HL-60 (cell line): ENCODE data around the gene DIO1.
"Not testable (repeated sequence)": the region's sequence is repeated elsewhere in the genome, so short reads cannot be mapped to it uniquely, and the experiment has no call there.

Experiments
- DNase-seq, 2 experiments: peaks; one replicate each; pipeline ENCODE4 v3.0.0-alpha.2; 2010 to 2020; ENCODE audit warnings: low read depth in 1 of 2, low spot score in 1 of 2
- H3K27ac ChIP-seq: fragments of 250-450 bp; sonication (Bioruptor Pico); replicated peaks from 2 replicates; pipeline ENCODE4 v1.5.1; 2020; ENCODE audit warnings: mild to moderate bottlenecking, moderate library complexity
- H3K27me3 ChIP-seq: fragments of 250-450 bp; sonication (Bioruptor Pico); 2 replicates; pipeline ENCODE4 v1.5.1; 2021; ENCODE audit warnings: mild to moderate bottlenecking, moderate library complexity; ENCODE audit not compliant: insufficient read depth, poor library complexity, severe bottlenecking
- H3K4me3 ChIP-seq: replicated peaks from 2 replicates; pipeline ENCODE4 v1.5.1; 2011; ENCODE audit warnings: mild to moderate bottlenecking, control low read depth, low read length; ENCODE audit not compliant: insufficient read depth
- CTCF ChIP-seq: IDR thresholded peaks from one replicate; pipeline ENCODE4 v1.5.1; 2011; ENCODE audit warnings: low read length, control low read depth, inconsistent platforms; ENCODE audit not compliant: insufficient read depth
- GABPA ChIP-seq: IDR thresholded peaks from 2 replicates; pipeline ENCODE4 v1.6.1; 2012; ENCODE audit warnings: low read depth
- POLR2AphosphoS5 ChIP-seq: IDR thresholded peaks from 2 replicates; pipeline ENCODE4 v1.6.1; 2012; ENCODE audit warnings: low read depth
- REST ChIP-seq: IDR thresholded peaks from 2 replicates; pipeline ENCODE4 v1.6.1; 2012; ENCODE audit warnings: low read depth; ENCODE audit not compliant: insufficient replicate concordance
- SPI1 ChIP-seq: IDR thresholded peaks from 2 replicates; pipeline ENCODE4 v1.6.1; 2012; ENCODE audit warnings: low read depth, mild to moderate bottlenecking, borderline replicate concordance

The DIO1 gene

GRCh38 chr1:53871221-53871620 lies 22.8 kb upstream of the DIO1 start:
- Histone ChIP-seq H3K27ac (no peak overlapping the region), H3K27me3 (no peaks in the 10 kb centered on the region), H3K4me3 (no peak overlapping the region)
- TF ChIP-seq SPI1: no peak
- no peak for TF ChIP-seq REST
- no peak for TF ChIP-seq CTCF
- TF ChIP-seq GABPA: no peak
- no peak for TF ChIP-seq POLR2AphosphoS5
- no peak for DNase-seq

GRCh38 chr1:53871773-53872484 lies 22.1 kb upstream of the DIO1 start:
- Histone ChIP-seq H3K27ac (no peak overlapping the region), H3K27me3 (no peaks in the 10 kb centered on the region), H3K4me3 (no peak overlapping the region)
- TF ChIP-seq GABPA: no peak
- no peak for TF ChIP-seq POLR2AphosphoS5
- TF ChIP-seq REST: no peak
- no peak for TF ChIP-seq SPI1
- no peak for TF ChIP-seq CTCF
- no peak for DNase-seq

DNA sequence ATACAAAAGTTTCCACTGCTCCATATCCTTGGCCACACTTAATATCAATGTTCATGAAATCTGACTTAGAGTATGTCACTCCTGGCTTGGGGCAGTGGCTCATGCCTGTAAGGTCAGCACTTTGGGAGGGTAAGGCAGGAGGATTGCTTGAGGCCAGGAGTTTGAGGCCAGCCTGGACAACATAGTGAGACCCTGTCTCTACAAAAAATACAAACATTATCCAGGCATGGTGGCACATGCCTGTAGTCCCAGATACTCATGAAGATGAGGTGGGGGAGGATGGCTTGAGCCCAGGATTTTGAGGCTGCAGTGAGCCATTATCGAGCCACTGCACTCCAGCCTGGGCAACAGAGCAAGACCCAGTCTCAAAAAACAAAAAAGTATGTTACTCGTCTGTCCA lies 18.8 kb upstream of the DIO1 start:
- DNase-seq, H3K4me3 ChIP-seq, H3K27me3 ChIP-seq, H3K27ac ChIP-seq: not testable (repeated sequence)

- Histone ChIP-seq H3K27me3 (no peaks in the 10 kb centered on the region), H3K27ac (no peak overlapping the region), H3K4me3 (no peak overlapping the region)
- TF ChIP-seq REST (no peak), CTCF (peak; percentile 23)
- peak in 1 of 2 experiments; percentile 23 for DNase-seq
These were observed 15.4 kb upstream of the DIO1 start for GRCh38 chr1:53878492-53879105.

DNA sequence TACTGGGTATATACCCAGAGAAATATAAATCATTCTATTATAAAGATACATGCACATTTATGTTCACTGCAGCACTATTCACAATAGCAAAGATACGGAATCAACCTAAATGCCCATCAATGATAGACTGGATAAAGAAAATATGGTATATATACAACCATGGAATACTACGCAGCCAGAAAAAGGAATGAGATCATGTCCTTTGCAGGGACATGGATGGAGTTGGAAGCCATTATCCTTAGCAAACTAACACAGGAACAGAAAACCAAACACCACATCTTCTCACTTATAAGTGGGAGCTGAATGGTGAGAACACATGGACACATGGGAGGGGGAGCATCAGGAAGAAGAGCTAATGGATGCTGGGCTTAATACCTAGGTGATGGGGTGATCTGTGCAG lies 12.1 kb upstream of the DIO1 start:
- H3K27ac ChIP-seq, H3K4me3 ChIP-seq, H3K27me3 ChIP-seq, DNase-seq: not testable (repeated sequence)

DNA sequence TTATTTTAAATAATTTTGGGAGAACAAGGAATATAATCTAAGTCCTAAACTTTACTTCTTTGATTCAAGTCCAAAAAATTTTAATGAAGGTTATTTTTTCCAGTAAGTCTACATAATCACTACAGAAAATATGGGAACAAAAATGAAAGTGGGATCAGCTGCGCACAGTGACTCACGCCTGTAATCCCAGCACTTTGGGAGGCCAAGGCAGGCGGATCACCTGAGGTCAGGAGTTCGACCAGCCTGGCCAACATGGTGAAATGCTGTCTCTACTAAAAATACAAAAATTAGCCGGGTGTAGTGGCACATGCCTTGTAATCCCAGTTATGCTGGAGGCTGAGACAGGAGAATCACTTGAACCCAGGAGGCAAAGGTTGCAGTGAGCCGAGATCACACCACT lies 10.4 kb upstream of the DIO1 start:
- H3K27me3 ChIP-seq, H3K4me3 ChIP-seq, H3K27ac ChIP-seq, DNase-seq: not testable (repeated sequence)
